GM11168 (cell line): ENCODE results near the gene ZNF804A.

Experiments
- in situ Hi-C: fragments of 300-500 bp; cut with MboI; formaldehyde crosslinking; loops from one replicate; pipeline ENCODE4 v1.12.0; 2022; ENCODE audit warnings: low sequenced_read_pairs; ENCODE audit not compliant: unreplicated experiment

Gene ZNF804A

GRCh38 chr2:184920451-184920965 is 322.2 kb downstream of the ZNF804A start:
- in situ Hi-C loops: no loop called here

DNA sequence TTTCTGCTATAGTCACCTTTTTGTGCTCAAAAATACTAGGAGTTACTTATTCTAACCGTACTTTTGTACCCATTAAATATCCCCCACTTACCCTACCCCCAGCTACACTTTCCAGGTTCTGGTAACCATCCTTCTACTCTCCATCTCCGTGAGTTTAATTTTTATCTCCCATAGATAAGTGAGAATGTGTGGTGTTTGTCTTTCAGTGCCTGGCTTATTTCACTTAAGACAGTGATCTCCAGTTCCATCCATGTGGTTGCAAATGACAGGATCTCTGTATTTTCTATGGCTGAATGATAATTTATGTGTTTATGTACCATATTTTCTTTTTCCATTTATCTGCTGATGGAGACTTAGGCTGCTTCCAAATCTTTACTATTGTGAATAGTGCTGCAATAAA is 323.3 kb downstream of the ZNF804A start:
- in situ Hi-C loops: no loop called here

DNA sequence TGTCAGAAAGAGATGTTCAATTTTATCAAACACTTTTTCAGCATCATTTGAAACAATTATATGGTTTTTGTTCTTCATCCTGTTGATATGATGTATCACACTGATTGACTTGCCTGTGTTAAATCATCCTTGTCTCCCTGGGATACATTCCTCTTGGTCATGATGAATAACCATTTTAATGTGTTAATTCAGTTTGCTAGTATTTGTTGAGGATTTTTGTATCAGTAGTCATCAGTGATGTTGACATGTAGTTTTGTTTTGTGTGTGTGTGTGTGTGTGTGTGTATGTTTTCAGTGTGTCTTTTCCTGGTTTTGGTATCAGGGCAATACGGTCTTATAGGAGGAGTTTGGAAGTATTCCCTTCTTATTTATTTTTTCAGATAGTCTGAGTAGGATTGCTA is 325.4 kb downstream of the ZNF804A start:
- in situ Hi-C loops: no loop called here

- in situ Hi-C loops: no loop called here
Measured at GRCh38 chr2:184927040-184927439, 328.7 kb downstream of the ZNF804A start.

DNA sequence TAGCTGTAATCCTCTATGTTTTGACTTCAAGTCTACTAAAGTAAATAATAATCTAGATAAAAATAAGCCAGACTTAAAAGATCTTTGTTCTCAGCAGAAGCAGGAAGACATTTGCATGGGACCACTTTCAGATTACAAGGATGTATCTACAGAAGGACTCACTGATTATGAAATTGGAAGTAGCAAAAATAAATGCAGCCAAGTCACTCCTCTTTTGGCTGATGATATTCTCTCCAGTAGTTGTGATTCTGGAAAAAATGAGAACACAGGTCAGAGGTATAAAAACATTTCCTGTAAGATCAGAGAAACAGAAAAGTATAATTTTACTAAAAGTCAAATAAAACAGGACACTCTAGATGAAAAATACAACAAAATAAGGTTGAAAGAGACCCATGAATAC is 338.4 kb downstream of the ZNF804A start:
- in situ Hi-C loops: no loop called here

- in situ Hi-C loops: no loop called here
Measured at GRCh38 chr2:184938221-184938985, 340.1 kb downstream of the ZNF804A start.

GRCh38 chr2:184945326-184945725 is 347.0 kb downstream of the ZNF804A start:
- in situ Hi-C loops: no loop called here

GRCh38 chr2:184945824-184946223 is 347.5 kb downstream of the ZNF804A start:
- in situ Hi-C loops: no loop called here

- in situ Hi-C loops: no loop called here
Measured at GRCh38 chr2:184956856-184957255, 358.5 kb downstream of the ZNF804A start.

- in situ Hi-C loops: no loop called here
Measured at GRCh38 chr2:184971546-184972068, 373.3 kb downstream of the ZNF804A start.
